Tibial nerve (tissue), 3 donors: ENCODE measurements around the gene SIM2.

Source experiments
- CTCF ChIP-seq, 5 experiments: fragments of 200-600 bp in 3 of 5; fragments of 450-650 bp in 2 of 5; sonication (generic) in 3 of 5; IDR thresholded peaks; one replicate each; pipeline ENCODE4 v1.5.1; 2016 to 2019; ENCODE audit warnings: antibody characterized with exemption in 5 of 5, mild to moderate bottlenecking in 3 of 5, moderate library complexity in 2 of 5
- POLR2A ChIP-seq, 2 donors: fragments of 450-650 bp; IDR thresholded peaks; one replicate each; pipeline ENCODE4 v1.6.1; 2017; ENCODE audit warnings: antibody characterized with exemption in 2 of 2, mild to moderate bottlenecking in 2 of 2, moderate library complexity in 2 of 2

DNA sequence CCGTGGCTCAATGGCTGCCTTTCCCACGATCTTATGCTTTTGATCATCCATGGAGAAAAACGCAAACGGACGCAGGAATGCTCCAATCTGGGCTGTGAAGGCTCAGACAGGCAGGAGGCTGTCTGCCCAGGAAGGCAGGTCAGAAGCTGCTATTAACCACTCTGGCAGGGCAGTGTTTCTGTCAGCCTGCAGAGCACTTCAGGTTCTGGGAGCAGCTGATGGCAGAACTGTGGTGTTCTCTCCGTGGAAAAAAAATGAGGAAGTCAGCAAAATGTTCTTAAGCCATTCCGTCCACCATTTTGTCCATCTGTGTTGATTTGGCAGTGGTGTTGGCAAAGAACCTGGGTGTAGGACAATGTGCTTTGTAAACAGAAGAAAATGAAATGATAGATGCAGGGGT is 91.7 kb downstream of the SIM2 start:
- no peak for TF ChIP-seq CTCF (IDR thresholded peaks at IDR 0.05)
- TF ChIP-seq POLR2A (IDR thresholded peaks at IDR 0.05) = no peak
